H1 (cell line): ENCODE measurements around the gene SNX3. TPM values are rescaled to one million over a fixed set of nuclear protein-coding genes. Genes with fewer than 3 reads are reported as not detected.

Experiments
- CTCF ChIA-PET: fragments of 300-600 bp; sonication (Branson Sonifier 250); formaldehyde crosslinking; loops from one replicate; lab custom pipeline; 2021; ENCODE audit not compliant: partially characterized antibody; lab: Charles Lee
- POLR2A ChIA-PET: fragments of 300-600 bp; sonication (Branson Sonifier 250); formaldehyde crosslinking; loops from one replicate; lab custom pipeline; 2021; ENCODE audit warnings: inconsistent platforms; ENCODE audit not compliant: partially characterized antibody; lab: Charles Lee
- DNase-seq, 2 experiments: peaks; one replicate each; pipeline versions ENCODE4 v3.0.0 to v3.0.0-alpha.2; 2010 to 2022; ENCODE audit warnings: low spot score in 2 of 2, low read depth in 1 of 2, mixed read lengths in 1 of 2
- FAIRE-seq: peaks from 2 replicates; lab custom pipeline; 2011; peaks lifted over from hg19 to GRCh38; lab: Jason Lieb, UNC
- H2AFZ ChIP-seq: 2 replicates; pipeline ENCODE4 v1.8.1; 2012; ENCODE audit warnings: low read length, inconsistent platforms
- H2AK5ac ChIP-seq: 2 replicates; pipeline ENCODE4 v1.6.1; 2013; ENCODE audit warnings: low read depth, low read length
- H2BK120ac ChIP-seq: replicated peaks from 2 replicates; pipeline ENCODE3; 2013; ENCODE audit warnings: low read depth, low read length, inconsistent platforms
- H2BK12ac ChIP-seq: 2 replicates; pipeline ENCODE4 v1.6.1; 2013; ENCODE audit warnings: low read depth, low read length
- H2BK15ac ChIP-seq: 2 replicates; pipeline ENCODE4 v1.6.1; 2013; ENCODE audit warnings: low read length
- H2BK20ac ChIP-seq: 2 replicates; pipeline ENCODE4 v1.6.1; 2013; ENCODE audit warnings: low read length
- H2BK5ac ChIP-seq: 2 replicates; pipeline ENCODE4 v1.6.1; 2013; ENCODE audit warnings: low read depth, low read length
- H3K14ac ChIP-seq: 2 replicates; pipeline ENCODE4 v1.6.1; 2013; ENCODE audit warnings: inconsistent platforms; ENCODE audit not compliant: insufficient read length
- H3K18ac ChIP-seq: 2 replicates; pipeline ENCODE4 v1.6.1; 2013; ENCODE audit warnings: low read length; ENCODE audit errors: extremely low read depth
- H3K23ac ChIP-seq: 2 replicates; pipeline ENCODE4 v1.6.1; 2013; ENCODE audit warnings: inconsistent platforms; ENCODE audit not compliant: insufficient read length
- H3K23me2 ChIP-seq: 2 replicates; pipeline ENCODE4 v1.6.1; 2013; ENCODE audit warnings: low read depth, low read length
- H3K27ac ChIP-seq: 2 replicates; pipeline ENCODE4 v1.6.1; 2011; ENCODE audit warnings: low read depth, low read length, inconsistent platforms
- H3K27me3 ChIP-seq, 4 experiments: replicated peaks in 1 of 4; 1 replicate in 1 of 4; 2 replicates in 3 of 4; pipeline versions ENCODE4 v1.6.1 to v1.8.1; 2011 to 2013; ENCODE audit warnings: low read length in 3 of 4, mild to moderate bottlenecking in 3 of 4, inconsistent platforms in 2 of 4, mixed read lengths in 2 of 4, moderate library complexity in 1 of 4; ENCODE audit not compliant: control insufficient read depth in 3 of 4, insufficient read depth in 3 of 4; ENCODE audit errors: extremely low read depth in 1 of 4
- H3K36me3 ChIP-seq, 4 experiments: 2 replicates each; pipeline versions ENCODE4 v1.6.1 to v1.8.1; 2011 to 2013; ENCODE audit warnings: mild to moderate bottlenecking in 4 of 4, low read length in 3 of 4, moderate library complexity in 2 of 4, control low read depth in 1 of 4, inconsistent platforms in 1 of 4; ENCODE audit not compliant: insufficient read depth in 4 of 4, control insufficient read depth in 2 of 4
- H3K4ac ChIP-seq: replicated peaks from 2 replicates; pipeline ENCODE3; 2013; ENCODE audit warnings: low read length, low read depth, mixed read lengths, inconsistent platforms; ENCODE audit not compliant: insufficient read length
- H3K4me1 ChIP-seq, 4 experiments: replicated peaks in 1 of 4; 1 replicate in 1 of 4; 2 replicates in 3 of 4; pipeline versions ENCODE4 v1.6.1 to v1.8.1; 2011 to 2013; ENCODE audit warnings: low read length in 3 of 4, inconsistent platforms in 2 of 4, mixed read lengths in 1 of 4; ENCODE audit not compliant: insufficient read depth in 4 of 4, control insufficient read depth in 3 of 4
- H3K4me2 ChIP-seq, 2 experiments: 2 replicates each; pipeline versions ENCODE4 v1.6.1 to v1.8.1; 2011 to 2013; ENCODE audit warnings: low read depth in 2 of 2, low read length in 2 of 2, control low read depth in 1 of 2, inconsistent platforms in 1 of 2, mild to moderate bottlenecking in 1 of 2; ENCODE audit not compliant: insufficient read depth in 1 of 2
- H3K4me3 ChIP-seq, 4 experiments: fragments of 200-600, 300-600 bp in 1 of 4; sonication (generic), shearing (Covaris generic), sonication (Bioruptor Twin) in 1 of 4; 2 replicates each; pipeline versions ENCODE4 v1.5.1 to v1.8.1; 2011 to 2016; ENCODE audit warnings: low read length in 4 of 4, low read depth in 3 of 4, control low read depth in 2 of 4, inconsistent platforms in 2 of 4, mild to moderate bottlenecking in 2 of 4, mixed read lengths in 1 of 4, moderate library complexity in 1 of 4; ENCODE audit not compliant: insufficient read depth in 2 of 4; ENCODE audit errors: extremely low read depth in 1 of 4
- H3K56ac ChIP-seq: replicated peaks from 2 replicates; pipeline ENCODE3; 2013; ENCODE audit warnings: low read depth, mild to moderate bottlenecking, mixed read lengths, low read length, inconsistent platforms; ENCODE audit not compliant: insufficient read length
- H3K79me1 ChIP-seq: 2 replicates; pipeline ENCODE4 v1.6.1; 2013; ENCODE audit warnings: low read depth, low read length, control low read depth
- H3K79me2 ChIP-seq, 2 experiments: 2 replicates each; pipeline versions ENCODE4 v1.6.1 to v1.8.1; 2012 to 2013; ENCODE audit warnings: low read length in 2 of 2, mild to moderate bottlenecking in 2 of 2, inconsistent platforms in 1 of 2; ENCODE audit not compliant: insufficient read depth in 2 of 2, control insufficient read depth in 1 of 2
- H3K9ac ChIP-seq, 4 experiments: replicated peaks in 1 of 4; 1 replicate in 1 of 4; 2 replicates in 3 of 4; pipeline versions ENCODE4 v1.6.1 to v1.8.1; 2011 to 2013; ENCODE audit warnings: low read depth in 3 of 4, low read length in 3 of 4, control low read depth in 2 of 4, mild to moderate bottlenecking in 2 of 4, moderate library complexity in 2 of 4, inconsistent platforms in 1 of 4; ENCODE audit errors: extremely low read depth in 1 of 4
- H3K9me3 ChIP-seq, 2 experiments: 2 replicates each; pipeline versions ENCODE4 v1.6.1 to v1.8.1; 2012 to 2013; ENCODE audit warnings: mild to moderate bottlenecking in 2 of 2, moderate library complexity in 2 of 2, control low read depth in 1 of 2, inconsistent platforms in 1 of 2, low read depth in 1 of 2, low read length in 1 of 2, mixed read lengths in 1 of 2; ENCODE audit not compliant: insufficient read depth in 2 of 2
- H4K20me1 ChIP-seq, 2 experiments: replicated peaks in 1 of 2; 2 replicates each; pipeline versions ENCODE3 to v1.8.1; 2011 to 2013; ENCODE audit warnings: inconsistent platforms in 2 of 2, low read length in 2 of 2, mild to moderate bottlenecking in 1 of 2; ENCODE audit not compliant: insufficient read depth in 2 of 2, control insufficient read depth in 1 of 2
- H4K5ac ChIP-seq: 2 replicates; pipeline ENCODE4 v1.6.1; 2013; ENCODE audit warnings: low read length, low read depth, mixed read lengths, inconsistent platforms; ENCODE audit not compliant: insufficient read length
- H4K8ac ChIP-seq: 2 replicates; pipeline ENCODE4 v1.8.0; 2013; ENCODE audit warnings: mild to moderate bottlenecking, moderate library complexity, low read length, inconsistent platforms; ENCODE audit not compliant: insufficient read depth; ENCODE audit errors: extremely low read depth
- H4K91ac ChIP-seq: replicated peaks from 2 replicates; pipeline ENCODE3; 2013; ENCODE audit warnings: low read length, mixed read lengths, inconsistent platforms; ENCODE audit not compliant: insufficient read length
- BCL11A ChIP-seq, 2 experiments: IDR thresholded peaks; one replicate each; pipeline ENCODE4 v1.6.1; 2011; ENCODE audit warnings: low read depth in 2 of 2, low read length in 2 of 2, mild to moderate bottlenecking in 2 of 2
- EGR1 ChIP-seq: IDR thresholded peaks from 2 replicates; pipeline ENCODE4 v1.6.1; 2011; ENCODE audit warnings: low read depth, low read length, borderline replicate concordance
- JUN ChIP-seq: IDR thresholded peaks from 2 replicates; pipeline ENCODE4 v1.6.1; 2011; ENCODE audit warnings: low read depth, mild to moderate bottlenecking, improper control_type of control experiment, low read length
- KDM1A ChIP-seq: fragments of 200-600, 300-600 bp; sonication (generic); IDR thresholded peaks from 2 replicates; pipeline ENCODE4 v1.7.1; 2016; ENCODE audit warnings: mild to moderate bottlenecking, low read length, borderline replicate concordance
- NANOG ChIP-seq: IDR thresholded peaks from 2 replicates; pipeline ENCODE4 v1.6.1; 2011; ENCODE audit warnings: low read length, low read depth, mild to moderate bottlenecking, inconsistent platforms; ENCODE audit not compliant: insufficient read depth, poor library complexity, severe bottlenecking
- RFX5 ChIP-seq: IDR thresholded peaks from 2 replicates; pipeline ENCODE4 v1.6.1; 2011; ENCODE audit warnings: low read depth, low read length, improper control_type of control experiment, borderline replicate concordance
- WGBS, 2 experiments: shearing (Covaris generic) in 1 of 2; methylation state at CpG; one replicate each; pipeline versions ENCODE4 v1.1.6 to v1.1.7; 2013 to 2015; ENCODE audit warnings: low lambda C conversion rate in 2 of 2, mixed read lengths in 2 of 2, inconsistent platforms in 1 of 2, low coverage in 1 of 2, missing lambda C conversion rate in 1 of 2; ENCODE audit not compliant: insufficient replicate concordance in 2 of 2, insufficient coverage in 1 of 2, insufficient read length in 1 of 2; ENCODE audit errors: extremely low coverage in 1 of 2, missing lambda C conversion rate in 1 of 2; 5-methylcytosine and 5-hydroxymethylcytosine counted together
- polyA plus RNA-seq, 7 experiments: library from polyadenylated mRNA; depleted of rRNA in 3 of 7; stranded (reverse) in 5 of 7; unstranded in 2 of 7; fragments of >200 nt in 5 of 7; fragments of 200-250 nt in 2 of 7; gene quantifications; 1 replicate in 5 of 7; 2 replicates in 1 of 7; 4 replicates in 1 of 7; pipeline versions ENCODE4 v1.2.1 to v1.2.3, GENCODE V29; 2011 to 2013; ENCODE audit warnings: missing spikeins in 2 of 7, mixed read lengths in 2 of 7
- total RNA-seq: library from RNA; stranded (reverse); fragmentation: NEBNext Ultra II Directional; extraction: Animal tissue kit (Norgen Biotek cat#: 25700); gene quantifications from 2 replicates; pipeline ENCODE4 v1.2.1, GENCODE V29; 2021

Gene SNX3
- total and polyA plus RNA-seq, 2 of the 8 experiments (the other 6 are each of a cell fraction or from before 2014, with no cell fraction given), result 72.5 to 150 TPM

DNA sequence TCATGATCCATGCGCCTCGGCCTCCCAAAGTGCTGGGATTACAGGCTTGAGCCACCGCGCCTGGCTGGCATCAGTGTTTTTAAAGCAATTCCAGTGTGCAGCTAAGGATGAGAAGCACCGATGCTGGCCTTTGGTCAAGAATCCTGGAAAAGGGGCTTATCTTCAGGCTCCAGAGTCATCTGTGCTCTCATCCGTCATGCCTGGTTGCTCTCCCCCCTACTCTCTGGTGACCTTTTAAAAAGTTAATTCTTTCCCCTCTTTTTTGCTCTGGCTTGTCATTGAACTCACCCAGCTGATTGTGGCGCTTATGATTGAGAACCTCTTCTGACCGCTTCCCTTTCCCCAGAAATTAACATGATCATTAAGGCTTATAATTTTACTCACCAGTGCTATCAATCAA, 66.3 kb downstream of the SNX3 start:
- ChIA-PET POLR2A (interaction anchor here (0.6 kb wide), 1 partner anchor 89 kb away, joined by 3 read pairs; no protein-coding TSS in a partner anchor), CTCF (interaction anchor here (0.6 to 0.9 kb wide), 3 partner anchors 73 to 129 kb away, joined by 3 to 5 read pairs (median 4); no protein-coding TSS in a partner anchor)

More for the DNA sequence above, 66.3 kb downstream of the SNX3 start:
- H4K20me1 ChIP-seq, result no peaks in the 10 kb centered on the region
- DNase-seq (no peak), FAIRE-seq (no peak)
- no peak overlapping the region for H3K56ac ChIP-seq
- H4K91ac ChIP-seq, result no peak overlapping the region
- H2BK20ac ChIP-seq, result no peak overlapping the region
- no peak overlapping the region for H3K14ac ChIP-seq
- H3K79me1 ChIP-seq, result no peaks in the 10 kb centered on the region
- no peaks in the 10 kb centered on the region for H3K27me3 ChIP-seq
- no peak overlapping the region for H2AFZ ChIP-seq
- H3K4me3 ChIP-seq, result no peak overlapping the region
- WGBS, 2 experiments, result 91% methylated on average over 8 of the region's 8 CpGs; no CpG with 5 or more reads in 1 of the 2 experiments
- H3K23me2 ChIP-seq, result no peaks in the 10 kb centered on the region
- no peak overlapping the region for H2BK15ac ChIP-seq
- H3K23ac ChIP-seq, result no peak overlapping the region
- no peak overlapping the region for H3K18ac ChIP-seq
- TF ChIP-seq KDM1A (no peak), RFX5 (no peak), EGR1 (no peak), BCL11A (IDR thresholded peaks at IDR 0.05; ENCODE audit: low read depth in 2 of 2, low read length in 2 of 2) (no peak), NANOG (no peak), JUN (no peak)
- TF ChIP-seq, all 59 proteins: peak for 0
- H2AK5ac ChIP-seq, result no peak overlapping the region
- H3K9me3 ChIP-seq, result no peaks in the 10 kb centered on the region
- no peak overlapping the region for H2BK120ac ChIP-seq
- no peak overlapping the region for H3K27ac ChIP-seq
- no peaks in the 10 kb centered on the region for H3K79me2 ChIP-seq
- H3K36me3 ChIP-seq, result no peaks in the 10 kb centered on the region
- H3K4me1 ChIP-seq, result no peaks in the 10 kb centered on the region
- H3K4me2 ChIP-seq, result no peak overlapping the region
- H3K9ac ChIP-seq, result no peak overlapping the region
- no peak overlapping the region for H2BK5ac ChIP-seq
- no peak overlapping the region for H4K5ac ChIP-seq
- H4K8ac ChIP-seq, result no peak overlapping the region
- H3K4ac ChIP-seq, result no peak overlapping the region
- no peak overlapping the region for H2BK12ac ChIP-seq
